Neural crest cell (in vitro differentiated cells): ENCODE measurements around the gene CYP4A22. TPM values are rescaled to one million over a fixed set of nuclear protein-coding genes. Genes with fewer than 3 reads are reported as not detected.
"Not testable (repeated sequence)": the region's sequence is repeated elsewhere in the genome, so short reads cannot be mapped to it uniquely, and the experiment has no call there.

Experiments used
- DNase-seq: peaks from one replicate; pipeline ENCODE4 v3.0.0; 2021; ENCODE audit warnings: low read depth, mixed read lengths, low spot score
- H3K27ac Mint-ChIP-seq: one replicate; pipeline ENCODE4 v1.8.0; 2021; ENCODE audit warnings: mild to moderate bottlenecking, mixed read lengths; ENCODE audit not compliant: unreplicated experiment
- H3K27me3 Mint-ChIP-seq: 2 replicates; pipeline ENCODE4 v1.8.0; 2021; ENCODE audit warnings: low read depth, mild to moderate bottlenecking, mixed read lengths
- H3K36me3 Mint-ChIP-seq: 2 replicates; pipeline ENCODE4 v1.8.0; 2021; ENCODE audit warnings: low read depth, mild to moderate bottlenecking, mixed read lengths
- H3K4me1 Mint-ChIP-seq: 2 replicates; pipeline ENCODE4 v1.8.0; 2021; ENCODE audit warnings: mixed read lengths
- H3K4me3 Mint-ChIP-seq: one replicate; pipeline ENCODE4 v1.8.0; 2021; ENCODE audit warnings: mild to moderate bottlenecking, mixed read lengths
- H3K9me3 Mint-ChIP-seq: 2 replicates; pipeline ENCODE4 v1.8.0; 2021; ENCODE audit warnings: mixed read lengths
- total RNA-seq: library from RNA; stranded (reverse); gene quantifications from 2 replicates; pipeline ENCODE4 v1.2.1, GENCODE V29; 2021
- TF ChIP-seq, protein P1 (sequence below): fragments of 200-600 bp; sonication (generic); conservative IDR thresholded peaks from 2 replicates; pipeline ENCODE4 v1.5.0; 2021; ENCODE audit warnings: antibody characterized with exemption, mild to moderate bottlenecking

CYP4A22 gene
- total RNA-seq, 1 donor from 2014 or later = not detected

DNA sequence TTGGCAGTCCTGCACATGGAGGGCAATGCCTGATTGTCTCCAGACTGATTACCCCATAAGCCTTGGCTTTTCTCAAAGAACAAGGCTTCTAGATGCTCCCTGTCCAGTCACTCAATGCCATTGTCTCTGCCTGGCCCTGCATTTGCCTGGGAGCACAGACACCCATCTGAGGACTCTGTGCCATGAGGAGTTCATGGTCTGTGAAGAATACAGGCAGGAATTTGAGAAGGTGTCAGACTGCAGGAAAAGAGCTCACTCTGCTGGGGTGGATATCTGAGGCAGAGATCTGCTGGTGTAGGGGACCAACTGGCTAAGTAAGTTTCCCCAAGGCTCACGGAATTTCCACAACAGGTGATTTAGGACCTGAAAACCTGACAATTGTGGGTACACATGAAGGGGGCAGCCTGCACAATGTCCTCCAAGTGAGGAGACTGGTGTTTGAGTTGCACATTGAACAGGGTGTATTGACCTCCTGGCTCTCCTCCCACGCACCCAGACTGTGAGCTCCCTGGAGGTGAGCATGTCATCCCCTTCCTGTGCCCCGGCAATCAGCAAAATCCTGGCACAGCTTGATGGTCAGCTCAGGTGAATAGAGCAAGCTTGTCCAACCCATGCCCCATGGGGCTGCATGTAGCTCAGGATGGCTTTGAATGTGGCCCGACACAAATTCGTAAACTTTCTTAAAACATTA is 829 bp downstream of the CYP4A22 start:
- no peaks in the 10 kb centered on the region for H3K9me3 Mint-ChIP-seq
- DNase-seq = no peak

GRCh38 chr1:47140358-47140757 is 3.1 kb downstream of the CYP4A22 start:
- H3K4me3 Mint-ChIP-seq, H3K4me1 Mint-ChIP-seq, H3K27ac Mint-ChIP-seq, H3K9me3 Mint-ChIP-seq, DNase-seq, H3K36me3 Mint-ChIP-seq: not testable (repeated sequence)
- peaks cover 19% of the 10 kb centered on the region for H3K27me3 Mint-ChIP-seq

More for the DNA sequence above, 829 bp downstream of the CYP4A22 start:
- peaks cover 36% of the 10 kb centered on the region for H3K27me3 Mint-ChIP-seq
- no peak overlapping the region for H3K4me3 Mint-ChIP-seq
- H3K27ac Mint-ChIP-seq = no peak overlapping the region
- H3K36me3 Mint-ChIP-seq = no peaks in the 10 kb centered on the region
- TF ChIP-seq, protein P1, sequence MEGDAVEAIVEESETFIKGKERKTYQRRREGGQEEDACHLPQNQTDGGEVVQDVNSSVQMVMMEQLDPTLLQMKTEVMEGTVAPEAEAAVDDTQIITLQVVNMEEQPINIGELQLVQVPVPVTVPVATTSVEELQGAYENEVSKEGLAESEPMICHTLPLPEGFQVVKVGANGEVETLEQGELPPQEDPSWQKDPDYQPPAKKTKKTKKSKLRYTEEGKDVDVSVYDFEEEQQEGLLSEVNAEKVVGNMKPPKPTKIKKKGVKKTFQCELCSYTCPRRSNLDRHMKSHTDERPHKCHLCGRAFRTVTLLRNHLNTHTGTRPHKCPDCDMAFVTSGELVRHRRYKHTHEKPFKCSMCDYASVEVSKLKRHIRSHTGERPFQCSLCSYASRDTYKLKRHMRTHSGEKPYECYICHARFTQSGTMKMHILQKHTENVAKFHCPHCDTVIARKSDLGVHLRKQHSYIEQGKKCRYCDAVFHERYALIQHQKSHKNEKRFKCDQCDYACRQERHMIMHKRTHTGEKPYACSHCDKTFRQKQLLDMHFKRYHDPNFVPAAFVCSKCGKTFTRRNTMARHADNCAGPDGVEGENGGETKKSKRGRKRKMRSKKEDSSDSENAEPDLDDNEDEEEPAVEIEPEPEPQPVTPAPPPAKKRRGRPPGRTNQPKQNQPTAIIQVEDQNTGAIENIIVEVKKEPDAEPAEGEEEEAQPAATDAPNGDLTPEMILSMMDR = no peak
- no peaks in the 10 kb centered on the region for H3K4me1 Mint-ChIP-seq

DNA sequence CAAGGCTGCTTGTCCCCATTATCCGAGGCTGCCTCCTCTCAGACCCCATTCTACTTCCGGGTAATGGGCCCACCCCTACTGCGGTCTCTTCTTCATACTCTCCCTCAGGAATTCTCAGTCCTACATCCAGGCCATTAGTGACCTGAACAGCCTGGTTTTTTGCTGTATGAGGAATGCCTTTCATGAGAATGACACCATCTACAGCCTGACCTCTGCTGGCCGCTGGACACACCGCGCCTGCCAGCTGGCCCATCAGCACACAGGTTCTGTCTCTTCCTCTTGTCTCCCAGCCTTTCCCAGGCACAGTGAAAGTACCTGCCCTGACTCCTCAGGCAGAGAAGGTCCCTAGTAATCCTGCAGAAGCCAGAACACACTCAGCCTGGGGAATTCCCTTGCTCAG is 6.4 kb downstream of the CYP4A22 start:
- not testable (repeated sequence) for H3K4me3 Mint-ChIP-seq, H3K36me3 Mint-ChIP-seq, DNase-seq, H3K4me1 Mint-ChIP-seq, H3K9me3 Mint-ChIP-seq, H3K27ac Mint-ChIP-seq
- peaks cover 17% of the 10 kb centered on the region for H3K27me3 Mint-ChIP-seq
- TF ChIP-seq, protein P1 = peak; percentile 38

DNA sequence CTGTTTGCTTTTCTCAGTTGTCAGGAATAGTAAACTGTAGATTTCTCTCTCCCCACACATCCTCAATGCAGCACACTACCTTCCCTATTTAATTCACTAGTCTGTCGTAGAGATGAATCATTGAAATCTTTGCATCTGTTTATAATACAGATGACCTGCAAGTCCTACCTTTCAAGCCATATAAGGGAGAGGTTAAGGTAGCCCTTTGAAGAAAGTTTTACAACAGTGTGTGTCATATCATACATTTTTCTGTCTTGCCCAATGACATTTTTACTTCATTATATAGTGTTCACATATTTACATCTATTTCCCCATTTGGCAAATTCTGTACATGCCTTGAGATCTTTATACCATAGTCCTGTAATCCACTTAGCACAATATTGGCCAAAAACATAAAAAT is 9.3 kb downstream of the CYP4A22 start:
- H3K4me1 Mint-ChIP-seq, H3K4me3 Mint-ChIP-seq: not testable (repeated sequence)
- H3K27me3 Mint-ChIP-seq = peaks cover 19% of the 10 kb centered on the region

DNA sequence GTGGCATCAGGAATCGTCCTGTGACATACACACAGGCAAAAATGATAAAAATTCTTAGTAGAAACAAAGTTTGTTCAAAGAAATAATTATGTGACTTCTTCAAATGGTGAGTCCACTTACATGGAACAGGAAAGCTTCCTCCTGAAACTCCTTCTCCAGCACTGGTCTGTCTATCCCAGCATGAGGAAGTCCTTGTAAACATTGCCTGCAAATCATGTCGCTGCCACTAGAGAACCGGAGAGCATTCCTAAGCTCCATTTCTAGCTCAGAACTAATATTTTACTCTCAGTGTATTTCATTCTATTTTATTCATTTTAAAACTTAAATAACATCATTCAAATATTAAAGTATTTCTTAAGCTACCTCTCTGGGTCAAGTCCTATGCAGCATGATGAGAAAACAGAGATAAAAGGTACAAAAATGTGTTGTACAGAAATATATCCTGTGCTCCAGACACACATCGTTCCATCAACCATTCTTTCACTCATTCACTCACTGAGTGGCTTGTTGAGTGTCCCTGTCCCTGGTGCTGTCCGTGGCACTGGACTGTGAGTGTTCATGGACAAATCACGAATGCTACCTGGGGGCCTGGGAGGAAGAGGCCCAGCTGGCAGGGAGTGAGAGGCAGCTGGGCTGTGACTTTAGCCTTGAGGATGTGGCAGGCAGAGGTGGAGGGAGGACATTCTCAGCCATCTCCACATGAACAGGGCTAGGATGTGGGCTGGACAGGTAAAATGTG is 10.0 kb downstream of the CYP4A22 start:
- Mint-ChIP-seq H3K4me1 (peaks cover 6% of the 10 kb centered on the region), H3K27me3 (peaks cover 16% of the 10 kb centered on the region), H3K4me3 (no peak overlapping the region), H3K27ac (no peak overlapping the region), H3K36me3 (no peaks in the 10 kb centered on the region), H3K9me3 (no peaks in the 10 kb centered on the region)
- TF ChIP-seq, protein P1 = peak; percentile 27
- DNase-seq = no peak

More for the DNA sequence above, 9.3 kb downstream of the CYP4A22 start:
- not testable (repeated sequence) for H3K27ac Mint-ChIP-seq, H3K36me3 Mint-ChIP-seq, H3K9me3 Mint-ChIP-seq, DNase-seq

GRCh38 chr1:47149162-47149561 is 11.9 kb downstream of the CYP4A22 start:
- not testable (repeated sequence) for H3K36me3 Mint-ChIP-seq, DNase-seq, H3K4me1 Mint-ChIP-seq, H3K27ac Mint-ChIP-seq, H3K9me3 Mint-ChIP-seq, H3K4me3 Mint-ChIP-seq
- H3K27me3 Mint-ChIP-seq = peaks cover 19% of the 10 kb centered on the region

GRCh38 chr1:47156457-47156856 is 19.2 kb downstream of the CYP4A22 start:
- not testable (repeated sequence) for DNase-seq, H3K27ac Mint-ChIP-seq, H3K4me1 Mint-ChIP-seq, H3K4me3 Mint-ChIP-seq, H3K36me3 Mint-ChIP-seq
- Mint-ChIP-seq H3K9me3 (peaks cover 18% of the 10 kb centered on the region), H3K27me3 (peaks cover 56% of the 10 kb centered on the region)

- Mint-ChIP-seq H3K9me3 (peaks cover 18% of the 10 kb centered on the region), H3K27me3 (peaks cover 68% of the 10 kb centered on the region)
- H3K4me1 Mint-ChIP-seq, DNase-seq, H3K27ac Mint-ChIP-seq, H3K4me3 Mint-ChIP-seq, H3K36me3 Mint-ChIP-seq: not testable (repeated sequence)
Observed at GRCh38 chr1:47157957-47158356, 20.7 kb downstream of the CYP4A22 start.
